CD4-positive, CD25-positive, alpha-beta regulatory T cell (primary cell): ENCODE measurements around the gene BDNF. TPM values are rescaled to one million over a fixed set of nuclear protein-coding genes. Genes with fewer than 3 reads are reported as not detected.
"Not testable (repeated sequence)": the region's sequence is repeated elsewhere in the genome, so short reads cannot be mapped to it uniquely, and the experiment has no call there.

Experiments
- ATAC-seq, 2 donors: fragments of 150-1000 bp; cut with Tn5 transposase; one replicate each; pipeline ENCODE4 v1.10.0; 2021; ENCODE audit warnings: low read depth in 2 of 2, moderate number of reproducible peaks in 2 of 2, moderate library complexity in 1 of 2
- DNase-seq, 3 donors: peaks; one replicate each; pipeline versions ENCODE4 v3.0.0 to v3.0.0-alpha.2; 2012 to 2022; ENCODE audit warnings: mixed read lengths in 1 of 3
- H3K27ac ChIP-seq: one replicate; pipeline ENCODE4 v1.7.0; 2013; ENCODE audit warnings: mild to moderate bottlenecking, low read length; ENCODE audit not compliant: insufficient read depth, poor library complexity, severe bottlenecking
- H3K27me3 ChIP-seq: one replicate; pipeline ENCODE4 v1.7.0; 2013; ENCODE audit warnings: low read length; ENCODE audit not compliant: control insufficient read depth, insufficient read depth
- H3K36me3 ChIP-seq: one replicate; pipeline ENCODE4 v1.7.0; 2013; ENCODE audit warnings: mild to moderate bottlenecking, low read length, moderate library complexity; ENCODE audit not compliant: control insufficient read depth, insufficient read depth
- H3K4me1 ChIP-seq: 2 replicates; pipeline ENCODE4 v1.7.0; 2013; ENCODE audit warnings: mild to moderate bottlenecking, low read length; ENCODE audit not compliant: insufficient read depth, control insufficient read depth, poor library complexity, severe bottlenecking
- H3K4me3 ChIP-seq: one replicate; pipeline ENCODE4 v1.7.0; 2013; ENCODE audit warnings: low read depth, mild to moderate bottlenecking, low read length, moderate library complexity
- H3K9me3 ChIP-seq, 2 experiments: 1 replicate in 1 of 2; 2 replicates in 1 of 2; pipeline ENCODE4 v1.7.0; 2013; ENCODE audit warnings: low read length in 2 of 2, mild to moderate bottlenecking in 1 of 2, moderate library complexity in 1 of 2; ENCODE audit not compliant: control insufficient read depth in 2 of 2
- H3K27ac Mint-ChIP-seq, 3 donors: one replicate each; pipeline ENCODE4 v1.8.0; 2020 to 2022; ENCODE audit warnings: mild to moderate bottlenecking in 3 of 3, mixed read lengths in 3 of 3, moderate library complexity in 2 of 3
- H3K27me3 Mint-ChIP-seq: one replicate; pipeline ENCODE4 v1.8.0; 2022; ENCODE audit warnings: mild to moderate bottlenecking, mixed read lengths
- H3K36me3 Mint-ChIP-seq: one replicate; pipeline ENCODE4 v1.8.0; 2020; ENCODE audit warnings: mixed read lengths
- H3K4me1 Mint-ChIP-seq, 4 donors: one replicate each; pipeline ENCODE4 v1.8.0; 2020 to 2022; ENCODE audit warnings: mixed read lengths in 4 of 4, mild to moderate bottlenecking in 1 of 4
- H3K4me3 Mint-ChIP-seq, 4 donors: one replicate each; pipeline ENCODE4 v1.8.0; 2020 to 2022; ENCODE audit warnings: mild to moderate bottlenecking in 4 of 4, mixed read lengths in 4 of 4, moderate library complexity in 3 of 4
- H3K9me3 Mint-ChIP-seq, 7 donors: one replicate each; pipeline ENCODE4 v1.8.0; 2020 to 2022; ENCODE audit warnings: mixed read lengths in 7 of 7, mild to moderate bottlenecking in 3 of 7, moderate library complexity in 2 of 7
- polyA plus RNA-seq, 4 donors: library from polyadenylated mRNA; unstranded; fragments of 300-500 nt; fragmentation: Illumina TruSeq; gene quantifications; one replicate each; pipeline ENCODE4 v1.2.3, GENCODE V29; 2021
- total RNA-seq: library from RNA; stranded (reverse); gene quantifications from one replicate; pipeline ENCODE4 v1.2.3, GENCODE V29; 2022

Gene BDNF
- total and polyA plus RNA-seq, 5 donors from 2014 or later: not detected

- H3K36me3 Mint-ChIP-seq: peaks cover under 1% of the 10 kb centered on the region
- H3K27me3 Mint-ChIP-seq: no peaks in the 10 kb centered on the region
- ATAC-seq (no peak), DNase-seq (no peak)
- no peak overlapping the region for H3K27ac Mint-ChIP-seq
- Histone ChIP-seq H3K9me3 (no peaks in the 10 kb centered on the region), H3K4me1 (no peaks in the 10 kb centered on the region), H3K4me3 (no peak overlapping the region), H3K36me3 (no peaks in the 10 kb centered on the region), H3K27ac (no peak overlapping the region), H3K27me3 (no peaks in the 10 kb centered on the region)
- no peaks in the 10 kb centered on the region for H3K4me1 Mint-ChIP-seq
- peaks cover 0 to 4% (median 0%) of the 10 kb centered on the region in 7 donors for H3K9me3 Mint-ChIP-seq
- H3K4me3 Mint-ChIP-seq: no peak overlapping the region
Measured at GRCh38 chr11:27678242-27678641, 22.0 kb downstream of the BDNF start.

DNA sequence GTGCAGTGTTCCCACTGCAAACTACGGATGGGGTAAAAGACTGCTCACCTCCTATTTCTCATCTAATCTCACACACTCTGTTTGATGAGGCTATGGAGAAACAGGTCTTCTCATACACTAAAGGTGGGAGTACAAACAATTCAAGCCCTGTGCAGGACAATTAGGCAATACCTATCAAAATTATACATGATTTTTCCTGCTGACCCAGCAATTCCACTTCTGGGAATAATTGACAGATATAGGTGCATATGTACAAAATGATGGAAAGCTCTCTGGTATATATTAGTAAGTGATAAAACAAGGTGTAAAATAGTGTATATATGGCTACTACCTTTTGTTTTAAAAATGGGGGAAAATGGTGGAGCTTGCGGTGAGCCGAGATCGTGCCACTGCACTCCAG, 23.1 kb downstream of the BDNF start:
- Mint-ChIP-seq H3K27ac (no peak overlapping the region), H3K36me3 (no peaks in the 10 kb centered on the region), H3K27me3 (no peaks in the 10 kb centered on the region), H3K9me3 (peaks cover 0 to 7% (median 3%) of the 10 kb centered on the region in 7 donors), H3K4me1 (no peaks in the 10 kb centered on the region), H3K4me3 (no peak overlapping the region)
- no peak overlapping the region for H3K27ac ChIP-seq
- H3K4me3 ChIP-seq: no peak overlapping the region
- H3K27me3 ChIP-seq: no peaks in the 10 kb centered on the region
- ATAC-seq (no peak), DNase-seq (no peak)
- no peaks in the 10 kb centered on the region for H3K9me3 ChIP-seq
- no peaks in the 10 kb centered on the region for H3K4me1 ChIP-seq
- H3K36me3 ChIP-seq: no peaks in the 10 kb centered on the region

DNA sequence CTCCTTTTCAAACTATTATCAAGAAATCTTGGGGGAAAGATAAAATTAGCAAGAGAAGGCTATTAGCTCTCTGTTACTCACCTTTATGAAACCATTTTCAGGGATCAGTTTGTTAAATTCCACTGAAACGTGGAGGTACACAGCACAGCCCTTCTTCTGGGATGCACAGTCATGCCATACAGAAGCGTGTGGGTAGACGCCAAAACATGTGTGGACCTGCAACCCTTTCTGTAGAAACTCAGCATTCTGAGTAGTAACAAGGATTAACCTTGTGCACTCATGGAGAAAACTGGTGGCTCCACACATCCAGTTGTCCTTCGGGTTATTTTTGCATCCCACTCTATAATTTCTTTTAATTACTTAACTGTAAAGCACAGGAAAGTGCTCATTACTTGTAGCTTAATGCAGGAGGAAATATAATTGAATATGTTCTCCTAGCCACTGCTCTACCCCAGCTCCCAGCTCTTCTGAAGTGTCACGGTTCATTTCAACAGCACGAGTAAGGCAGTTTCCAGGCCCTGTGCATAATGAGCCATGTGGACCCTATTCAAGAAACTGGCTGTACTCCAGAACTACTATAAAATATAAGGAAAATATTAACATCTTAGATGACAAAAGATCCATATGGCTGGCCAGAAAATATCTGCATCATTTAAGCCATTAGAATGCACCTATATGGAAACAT, 26.1 kb downstream of the BDNF start:
- no peaks in the 10 kb centered on the region for H3K36me3 Mint-ChIP-seq
- ATAC-seq: no peak

DNA sequence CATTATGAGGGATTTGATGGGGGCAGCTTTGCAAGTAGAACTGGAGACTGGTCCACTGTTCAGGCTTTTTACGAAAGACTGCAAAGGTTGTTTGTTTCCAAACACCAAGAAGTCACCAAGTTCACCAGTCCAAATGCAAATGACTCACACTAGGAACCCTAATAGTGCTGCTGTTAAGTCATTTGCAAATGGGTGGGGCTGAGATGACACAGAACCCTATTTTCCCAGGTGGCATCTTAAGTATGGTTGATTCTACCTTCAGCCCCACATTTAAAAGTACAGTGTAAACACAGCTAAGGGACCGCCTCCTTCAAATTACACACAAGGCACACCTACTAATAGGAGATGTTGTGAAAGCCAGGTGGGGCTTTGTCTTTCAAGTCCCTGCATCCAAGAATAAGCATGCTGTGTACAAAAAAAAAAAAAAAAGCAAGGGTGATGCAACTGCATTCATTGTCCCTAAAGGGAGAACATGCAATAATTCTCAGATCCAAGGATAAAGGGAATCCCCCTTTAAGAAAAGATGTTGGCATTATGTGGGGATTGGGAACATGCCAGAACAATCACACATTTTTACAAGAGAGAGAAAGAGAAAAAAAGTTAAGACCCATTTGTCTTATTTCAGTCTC, 27.3 kb downstream of the BDNF start:
- no peaks in the 10 kb centered on the region for H3K27me3 ChIP-seq
- Mint-ChIP-seq H3K27me3 (no peaks in the 10 kb centered on the region), H3K9me3 (peaks cover 0 to 9% (median 3%) of the 10 kb centered on the region in 7 donors), H3K36me3 (no peaks in the 10 kb centered on the region), H3K4me3 (no peak overlapping the region), H3K27ac (no peak overlapping the region), H3K4me1 (no peaks in the 10 kb centered on the region)
- H3K4me3 ChIP-seq: no peak overlapping the region
- no peaks in the 10 kb centered on the region for H3K4me1 ChIP-seq
- DNase-seq (no peak), ATAC-seq (no peak)
- no peak overlapping the region for H3K27ac ChIP-seq
- H3K36me3 ChIP-seq: no peaks in the 10 kb centered on the region
- H3K9me3 ChIP-seq: no peaks in the 10 kb centered on the region

More for the DNA sequence above, 26.1 kb downstream of the BDNF start:
- Mint-ChIP-seq H3K4me1 (no peaks in the 10 kb centered on the region), H3K27me3 (no peaks in the 10 kb centered on the region), H3K4me3 (no peak overlapping the region), H3K27ac (no peak overlapping the region), H3K9me3 (peaks cover 0 to 9% (median 3%) of the 10 kb centered on the region in 7 donors)
- no peak overlapping the region for H3K4me3 ChIP-seq
- no peaks in the 10 kb centered on the region for H3K4me1 ChIP-seq
- H3K27ac ChIP-seq: no peak overlapping the region
- H3K9me3 ChIP-seq: no peaks in the 10 kb centered on the region
- no peaks in the 10 kb centered on the region for H3K27me3 ChIP-seq
- H3K36me3 ChIP-seq: no peaks in the 10 kb centered on the region
- no peak for DNase-seq

GRCh38 chr11:27665508-27666101, 34.6 kb downstream of the BDNF start:
- not testable (repeated sequence) for DNase-seq, H3K27me3 Mint-ChIP-seq, H3K4me1 Mint-ChIP-seq, H3K4me3 ChIP-seq, H3K27ac ChIP-seq, H3K4me3 Mint-ChIP-seq, H3K27ac Mint-ChIP-seq, ATAC-seq, H3K4me1 ChIP-seq, H3K9me3 ChIP-seq, H3K36me3 ChIP-seq, H3K27me3 ChIP-seq, H3K36me3 Mint-ChIP-seq
- peaks cover 2 to 16% (median 5%) of the 10 kb centered on the region in 7 donors for H3K9me3 Mint-ChIP-seq

DNA sequence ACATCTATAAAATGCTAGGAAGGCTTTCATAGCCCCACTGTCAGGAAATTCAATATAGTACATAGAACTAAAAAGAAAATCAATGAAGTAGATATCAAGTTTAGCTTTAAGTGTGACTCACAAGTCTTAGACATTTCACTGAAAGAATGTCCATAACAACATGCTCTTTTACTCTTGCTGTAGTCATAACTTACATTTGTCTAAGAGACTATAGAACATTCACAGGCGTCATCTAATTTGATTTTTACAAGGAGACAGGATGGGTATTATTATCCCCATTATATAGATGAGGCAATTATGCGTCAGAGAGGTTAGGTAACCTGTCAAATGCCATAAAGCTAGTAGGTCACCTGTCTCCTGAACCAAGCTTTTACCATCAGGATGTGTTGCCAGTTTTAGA, 36.9 kb downstream of the BDNF start:
- peaks cover 2 to 13% (median 7%) of the 10 kb centered on the region in 7 donors for H3K9me3 Mint-ChIP-seq
- DNase-seq: no peak
- H3K36me3 Mint-ChIP-seq: peaks cover 11% of the 10 kb centered on the region
- no peak overlapping the region for H3K27ac Mint-ChIP-seq
- peaks cover 0 to 2% of the 10 kb centered on the region in 2 experiments for H3K9me3 ChIP-seq
- H3K4me1 Mint-ChIP-seq: no peaks in the 10 kb centered on the region
- no peaks in the 10 kb centered on the region for H3K36me3 ChIP-seq
- H3K27ac ChIP-seq: no peak overlapping the region
- no peaks in the 10 kb centered on the region for H3K27me3 ChIP-seq
- no peak for ATAC-seq
- no peak overlapping the region for H3K4me3 Mint-ChIP-seq
- no peak overlapping the region for H3K4me3 ChIP-seq
- H3K4me1 ChIP-seq: no peaks in the 10 kb centered on the region
- no peaks in the 10 kb centered on the region for H3K27me3 Mint-ChIP-seq

DNA sequence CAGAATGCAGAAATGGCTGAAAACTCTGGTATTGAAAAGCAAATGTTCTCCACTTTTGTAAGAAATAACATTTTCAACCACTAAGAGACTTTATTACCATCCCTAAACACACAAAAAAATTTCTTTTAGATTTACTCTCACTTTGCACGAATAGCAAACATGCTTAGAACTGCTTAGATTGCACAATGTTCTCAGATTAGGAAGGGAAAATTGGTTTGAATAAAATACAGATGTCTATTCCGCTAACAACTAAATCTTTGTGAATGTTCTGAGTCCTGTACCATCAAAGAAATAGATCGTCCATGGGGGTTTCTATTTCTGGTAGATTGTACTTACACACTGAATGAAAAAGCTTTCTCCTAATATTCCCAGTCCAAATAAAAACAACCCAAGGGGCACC, 40.1 kb downstream of the BDNF start:
- H3K4me3 Mint-ChIP-seq: no peak overlapping the region
- Histone ChIP-seq H3K36me3 (no peaks in the 10 kb centered on the region), H3K27me3 (no peaks in the 10 kb centered on the region), H3K27ac (no peak overlapping the region), H3K9me3 (peaks cover 0 to 2% of the 10 kb centered on the region in 2 experiments), H3K4me3 (no peak overlapping the region), H3K4me1 (no peaks in the 10 kb centered on the region)
- H3K9me3 Mint-ChIP-seq: peaks cover 0 to 8% (median 4%) of the 10 kb centered on the region in 7 donors
- peaks cover 17% of the 10 kb centered on the region for H3K36me3 Mint-ChIP-seq
- no peak for DNase-seq
- ATAC-seq: no peak
- H3K27ac Mint-ChIP-seq: no peak overlapping the region
- no peaks in the 10 kb centered on the region for H3K4me1 Mint-ChIP-seq
- H3K27me3 Mint-ChIP-seq: no peaks in the 10 kb centered on the region
